ENCODE data around the gene REPIN1.

- peak in 1 of 5 experiments; percentile 42 for TF ChIP-seq CTCF (IDR thresholded peaks at IDR 0.05 in 4 of 5, conservative IDR thresholded peaks at IDR 0.05 in 1 of 5)
- peak; percentile 62 to 73 for TF ChIP-seq POLR2A (IDR thresholded peaks at IDR 0.05)
These were observed 36.4 kb downstream of the REPIN1 start for GRCh38 chr7:150404805-150405583.

All from gastrocnemius medialis (tissue), 4 donors.